Activated CD4-positive, CD25-positive, alpha-beta regulatory T cell treated with anti-CD3 and anti-CD28 coated beads, Interleukin-2, amount 50 U/mL, for 72 hours (primary cell): ENCODE measurements around the gene RAB35.

Source experiments
- DNase-seq: peaks from one replicate; pipeline ENCODE4 v3.0.0; 2021

RAB35 gene

DNA sequence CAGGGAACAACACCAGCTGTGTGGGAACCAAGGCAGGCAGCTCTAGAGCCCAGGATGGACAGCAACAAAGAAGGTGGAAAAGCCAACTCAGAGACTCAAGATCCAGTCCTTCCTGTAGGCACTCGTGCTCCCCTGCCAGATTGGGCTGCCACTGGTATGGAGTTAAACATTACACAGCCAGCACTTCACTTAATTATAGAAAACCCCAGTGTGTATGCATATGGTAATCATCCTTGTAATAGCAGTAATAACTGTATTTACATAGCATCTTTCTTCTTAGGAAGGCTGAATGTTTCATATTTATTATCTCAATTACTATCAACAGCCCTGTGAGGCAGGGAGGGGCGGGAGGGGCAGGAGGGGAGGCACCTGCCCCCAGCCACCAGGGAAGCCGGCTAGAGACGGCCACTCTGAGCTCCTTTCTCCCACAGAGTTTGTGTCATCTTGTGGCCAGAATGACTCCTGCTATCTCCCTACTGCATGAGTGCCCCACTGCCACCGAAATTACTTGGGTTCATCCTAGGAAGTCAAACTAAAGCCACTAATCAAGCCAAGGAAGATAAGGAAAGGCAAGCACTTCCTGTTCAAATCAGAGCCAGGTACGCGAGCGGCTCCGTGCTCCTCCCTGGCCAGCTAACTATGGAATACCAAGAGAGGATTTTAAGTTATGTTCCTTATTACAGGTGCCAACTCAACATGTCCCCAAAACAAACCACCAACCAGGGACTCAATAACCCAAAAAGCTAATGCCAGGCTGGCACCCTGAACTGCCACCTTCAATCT lies 15.7 kb upstream of the RAB35 start:
- DNase-seq = no peak

DNA sequence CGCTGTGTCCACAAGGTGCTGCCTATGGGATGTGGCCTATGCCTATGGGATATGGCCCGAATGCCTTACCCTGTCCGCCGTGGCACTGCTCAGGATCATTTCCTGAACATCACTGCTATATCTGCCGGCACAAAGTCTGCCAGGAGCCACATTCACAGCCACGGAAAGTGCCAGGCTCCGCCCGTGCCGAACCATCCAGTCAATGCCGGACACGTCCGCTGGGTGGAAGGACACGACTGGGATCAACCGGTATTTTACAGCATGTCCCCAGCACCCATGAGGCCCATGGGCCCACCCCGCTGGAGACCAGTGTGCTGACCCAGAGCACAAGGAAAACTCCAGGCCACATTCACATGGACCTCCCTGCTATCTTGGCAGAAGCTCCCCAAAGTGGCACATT lies 14.6 kb upstream of the RAB35 start:
- DNase-seq = no peak

DNA sequence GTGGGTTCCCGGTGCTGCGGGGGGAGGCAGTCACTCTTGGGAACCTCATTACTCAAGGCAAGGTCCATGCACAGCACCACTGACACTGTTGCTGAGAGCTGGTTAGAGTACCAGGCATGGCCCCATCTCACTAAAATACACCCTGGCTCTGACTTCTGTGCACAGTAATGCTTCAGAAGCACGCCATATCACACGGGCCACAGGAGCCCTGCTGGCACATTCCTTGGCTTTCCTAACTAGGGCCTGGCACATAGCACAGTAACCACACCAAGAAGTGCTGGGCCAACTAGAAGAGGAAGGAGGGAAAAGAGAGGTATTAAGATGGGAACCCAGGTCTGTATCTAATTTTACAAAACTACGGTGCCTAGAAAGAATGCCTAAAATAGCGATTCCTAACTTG lies 13.5 kb upstream of the RAB35 start:
- DNase-seq = no peak

DNA sequence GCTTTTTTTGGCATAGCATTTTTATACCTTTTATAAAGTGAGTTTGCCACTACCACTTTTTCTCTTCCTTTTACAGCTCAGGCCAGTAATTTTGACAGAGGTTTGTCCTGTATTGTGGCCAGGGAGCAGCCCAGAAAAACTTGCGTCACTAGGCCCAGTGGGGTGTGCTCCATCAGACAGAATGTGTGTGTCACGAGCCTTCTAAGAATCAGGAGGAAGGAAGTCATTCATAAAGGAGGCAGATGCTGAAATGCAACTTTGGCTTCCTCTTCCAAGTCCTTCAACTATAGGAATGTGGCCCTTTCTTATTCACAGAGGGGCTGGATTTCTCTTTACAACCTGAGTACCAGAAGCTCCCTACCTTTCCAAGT lies 10.1 kb upstream of the RAB35 start:
- DNase-seq = no peak

DNA sequence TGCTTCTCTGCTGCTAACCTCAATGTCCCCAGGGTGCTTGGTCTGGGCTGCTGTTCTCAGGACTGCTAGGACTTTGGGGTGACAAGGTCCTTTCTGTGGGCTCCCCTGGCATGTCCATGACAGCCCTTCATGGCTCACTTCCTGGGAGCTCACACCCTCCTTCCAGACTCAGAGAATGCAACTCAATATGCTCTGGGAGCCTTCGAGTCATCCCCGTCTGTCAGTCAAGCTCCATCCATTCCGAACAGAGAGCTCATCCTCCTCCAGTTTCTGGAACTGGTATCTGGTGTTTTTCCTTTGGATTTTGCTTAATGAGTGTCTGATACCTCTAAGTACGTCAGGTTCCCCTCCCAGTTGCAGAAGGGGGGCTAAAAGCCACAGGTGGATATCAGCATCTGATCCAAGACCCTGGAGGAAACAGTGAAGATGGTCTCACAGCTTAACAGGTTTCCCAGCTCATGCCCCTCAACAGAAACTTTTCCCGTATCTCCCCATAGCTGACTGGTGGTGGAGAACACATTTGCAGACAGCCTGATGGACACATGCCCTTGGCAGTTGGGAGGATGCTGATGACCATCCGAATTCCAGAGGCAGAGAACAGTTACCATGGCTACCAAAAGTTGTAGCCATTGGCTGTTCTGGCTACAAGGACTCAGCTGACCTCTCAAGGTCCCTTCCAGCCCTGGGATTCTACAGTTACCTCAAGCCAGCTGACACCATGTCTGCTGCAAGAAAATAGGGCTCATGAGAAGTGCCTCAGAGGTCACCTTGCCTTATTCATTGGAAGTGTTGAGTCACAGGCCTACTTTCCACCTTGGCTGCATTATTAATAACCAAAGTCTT lies 9.5 kb upstream of the RAB35 start:
- DNase-seq = no peak

DNA sequence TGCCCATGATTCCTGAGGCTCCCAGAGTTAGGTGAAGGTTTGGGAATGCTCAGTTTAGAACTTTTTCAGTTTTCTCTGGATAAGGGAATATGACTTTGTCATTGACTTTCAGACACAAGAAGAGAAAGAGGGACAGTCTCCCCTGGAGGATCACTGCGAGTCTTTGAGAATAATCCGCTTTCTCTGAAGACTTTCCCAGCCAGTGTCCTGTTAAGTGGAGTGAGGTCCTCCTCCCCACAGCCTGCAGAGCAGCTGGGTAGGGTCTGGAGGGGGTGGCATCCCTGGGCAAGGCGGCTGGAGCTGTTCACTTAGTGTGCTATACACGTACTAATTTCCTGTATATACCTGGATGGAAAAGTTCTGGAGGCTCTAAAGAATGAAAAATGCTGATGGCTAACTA lies 8.5 kb upstream of the RAB35 start:
- DNase-seq = no peak

DNA sequence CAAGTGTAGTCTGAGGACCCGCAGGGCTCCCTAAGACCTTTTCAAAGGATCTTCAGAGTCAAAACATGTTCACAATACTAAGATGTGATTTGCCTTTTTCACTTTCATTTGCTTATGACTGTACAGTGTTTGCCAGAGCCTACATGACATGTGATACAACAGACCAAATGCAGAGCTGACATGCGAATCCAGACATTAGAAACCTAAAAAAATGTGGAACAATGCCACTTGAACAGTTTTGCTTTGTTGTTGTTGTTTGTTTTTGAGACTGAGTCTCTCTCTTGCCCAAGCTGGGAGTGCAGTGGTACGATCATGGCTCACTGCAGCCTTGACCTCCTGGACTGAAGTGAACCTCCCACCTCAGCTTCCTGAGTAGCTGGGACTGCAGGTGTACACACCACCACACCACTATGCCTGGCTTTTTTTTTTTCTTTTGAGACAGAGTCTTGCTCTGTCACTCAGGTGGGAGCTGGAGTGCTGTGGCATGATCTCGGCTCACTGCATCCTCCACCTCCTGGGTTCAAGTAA lies 5.3 kb upstream of the RAB35 start:
- no peak for DNase-seq

DNA sequence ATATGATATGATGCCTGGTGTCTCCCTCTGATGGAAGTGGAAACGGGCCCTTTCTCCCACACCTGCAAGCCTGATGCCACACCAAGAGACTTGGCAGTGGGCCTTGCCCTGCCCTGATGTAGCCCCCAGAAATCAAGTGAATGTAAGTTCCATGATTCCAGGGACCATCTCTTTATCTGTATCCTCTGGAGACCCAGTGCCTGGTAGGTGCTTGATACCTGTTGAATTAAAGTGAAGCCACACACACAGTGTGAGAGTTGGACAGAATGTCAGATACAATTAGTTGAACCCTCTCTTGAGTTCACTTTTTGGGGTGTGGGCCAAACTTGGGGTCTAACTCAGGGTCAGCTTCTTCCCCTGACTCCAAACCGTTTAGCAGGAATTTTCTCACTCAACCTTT lies 4.8 kb upstream of the RAB35 start:
- no peak for DNase-seq

DNA sequence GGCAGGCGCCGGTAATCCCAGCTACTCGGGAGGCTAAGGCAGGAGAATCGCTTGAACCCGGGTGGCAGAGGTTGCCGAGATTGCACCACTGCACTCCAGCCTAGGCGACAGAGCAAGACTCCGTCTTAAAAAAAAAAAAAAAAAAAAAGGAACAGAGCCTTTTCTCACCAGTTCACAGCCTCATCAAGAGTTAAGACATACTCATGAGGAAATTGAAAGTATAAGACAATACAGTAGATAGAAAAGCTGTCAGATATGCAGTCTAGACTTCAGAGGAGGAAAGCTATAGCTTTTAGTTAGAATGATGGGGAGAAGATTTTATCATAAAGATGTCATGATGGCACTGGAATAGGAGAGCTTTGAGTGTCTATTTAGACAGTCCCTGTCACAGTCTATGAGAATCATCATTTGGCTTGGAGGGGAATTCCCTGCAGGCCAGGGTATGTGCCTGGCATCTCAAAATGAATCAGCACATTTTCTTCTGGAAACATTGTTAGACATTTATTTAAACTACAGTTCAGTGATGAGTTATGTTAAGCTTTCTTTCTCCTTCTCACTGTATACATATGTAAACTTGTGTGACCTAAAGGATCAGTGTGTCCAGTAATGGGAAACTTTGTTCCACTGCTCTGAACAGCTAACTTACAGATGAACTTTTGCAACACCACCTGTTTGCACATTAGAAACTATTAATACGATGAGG lies 2.9 kb upstream of the RAB35 start:
- no peak for DNase-seq

DNA sequence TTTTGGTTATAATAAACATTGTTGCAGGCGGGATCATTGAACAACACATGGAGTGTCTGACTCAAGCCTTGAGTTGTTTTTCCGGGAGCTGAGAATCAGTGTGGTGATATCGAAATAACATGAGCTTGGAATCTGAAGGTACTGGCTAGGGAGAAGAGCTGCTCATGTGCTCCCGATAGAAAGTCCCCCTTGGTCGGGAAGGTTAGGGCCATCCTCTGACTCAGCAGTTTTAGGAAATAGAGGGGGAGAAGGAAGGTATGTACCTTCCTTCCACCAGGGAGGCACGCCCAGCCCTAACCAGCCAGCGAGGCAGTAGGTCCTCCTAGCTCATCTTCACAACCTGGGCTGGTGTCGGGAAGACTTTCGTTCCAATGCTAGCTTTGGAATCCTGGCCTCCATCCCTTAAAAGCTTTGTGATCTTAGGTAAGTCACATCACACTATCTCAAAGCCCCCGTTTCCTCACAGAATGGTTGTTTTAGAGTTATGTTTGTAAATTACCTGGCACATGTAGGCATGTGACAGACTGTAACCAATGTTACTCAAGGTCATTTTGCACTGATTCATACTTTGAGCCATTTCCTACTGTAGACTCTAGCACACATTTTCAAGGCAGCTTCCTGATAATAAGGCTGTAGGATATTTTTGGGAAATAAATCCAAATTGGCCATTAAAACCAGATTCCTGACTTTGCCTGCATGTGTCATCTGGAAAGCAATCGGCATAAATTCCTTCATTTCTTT lies 1.9 kb upstream of the RAB35 start:
- no peak for DNase-seq

DNA sequence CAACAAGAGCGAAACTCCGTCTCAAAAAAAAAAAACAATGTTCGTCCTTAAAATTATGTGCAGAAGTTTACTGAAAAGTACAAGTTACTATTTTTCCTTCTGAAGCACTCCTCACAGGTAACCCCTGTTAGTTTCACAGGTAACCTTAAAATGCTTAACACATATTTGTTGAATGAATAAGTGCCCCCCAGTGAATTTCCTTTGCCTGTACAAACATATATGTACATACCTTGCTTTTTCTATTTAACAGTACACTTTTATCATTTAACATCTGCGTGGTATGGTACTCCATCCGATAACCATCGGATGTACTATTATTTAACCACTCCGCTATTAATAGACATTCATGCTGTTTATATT lies 1.4 kb upstream of the RAB35 start:
- DNase-seq = no peak

DNA sequence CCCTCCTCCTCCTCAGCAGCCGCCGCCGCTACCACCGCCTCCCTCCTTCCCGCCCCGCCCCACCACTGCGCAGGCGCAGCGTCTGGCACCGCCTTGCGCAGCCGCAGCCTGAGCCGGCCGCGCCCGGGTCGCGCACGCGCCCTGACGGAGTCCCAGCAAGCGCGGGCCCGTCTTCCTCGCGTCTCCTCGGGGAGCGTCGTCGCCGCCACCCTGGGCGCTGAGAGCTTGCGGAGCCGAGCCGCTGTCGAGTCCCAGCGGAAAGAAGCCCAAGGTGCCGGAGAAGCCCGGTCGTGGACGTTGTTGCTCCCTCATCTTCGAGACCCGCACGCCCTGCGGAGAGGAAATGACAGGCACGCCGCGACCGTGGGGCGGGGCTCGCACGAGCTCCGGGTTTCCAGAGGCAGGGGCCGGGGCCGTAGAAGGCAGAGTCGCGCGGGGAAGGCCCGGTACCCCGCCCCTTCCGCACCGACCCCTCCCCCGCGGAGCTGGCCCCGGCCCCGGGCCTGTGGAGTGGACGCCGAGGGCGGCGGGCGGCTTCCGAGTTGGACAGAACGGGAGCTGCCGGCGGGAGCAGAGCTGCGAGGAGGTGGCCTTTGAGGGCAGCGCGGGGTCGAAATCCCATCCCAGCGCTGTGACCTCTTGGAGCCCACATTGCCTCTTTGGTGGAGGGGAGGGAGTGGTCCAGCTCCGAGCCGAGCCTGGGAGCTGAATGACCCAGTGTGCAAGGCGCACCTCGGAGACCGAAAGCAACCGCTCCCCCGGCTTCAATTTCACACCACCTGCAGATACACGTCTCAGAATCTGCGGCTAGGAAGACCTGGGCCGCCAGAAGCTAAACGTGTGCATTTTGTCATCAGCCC lies 469 bp upstream of the RAB35 start:
- DNase-seq = peak; percentile 99

DNA sequence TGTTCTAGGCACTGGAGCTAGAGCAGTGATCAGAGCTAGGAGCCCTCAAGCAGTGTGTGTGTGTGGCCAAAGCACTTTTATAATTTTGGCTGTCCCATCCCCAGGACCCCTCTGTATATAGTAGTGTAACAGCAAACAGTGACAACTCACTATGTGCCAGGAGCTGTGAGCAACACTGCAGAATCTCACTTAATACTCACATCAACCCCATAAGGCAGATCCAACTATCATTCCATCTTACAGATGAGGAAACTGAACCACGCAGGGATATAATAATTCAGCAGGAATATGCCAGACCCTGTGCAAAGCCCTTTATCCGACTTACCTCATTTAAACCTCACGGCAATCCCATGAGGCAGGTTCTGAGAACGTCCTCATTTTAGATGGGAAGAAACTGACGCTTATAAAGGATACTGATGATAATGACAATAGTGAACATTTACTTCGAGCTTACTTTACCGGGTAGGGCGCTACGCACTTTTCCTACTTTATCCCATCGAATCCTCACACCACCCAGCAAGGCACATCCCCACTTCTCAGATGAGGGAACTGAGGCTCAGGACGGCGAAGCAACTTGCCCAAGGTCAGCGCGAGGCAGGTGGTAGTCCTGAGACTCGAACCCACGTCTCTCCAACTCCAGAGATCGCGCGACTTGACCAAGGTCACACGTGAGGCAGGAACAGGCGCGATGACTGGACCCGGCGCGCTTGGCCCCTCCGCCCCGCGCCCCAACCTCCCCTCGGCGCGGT lies 687 bp downstream of the RAB35 start:
- peak; percentile 54 for DNase-seq

DNA sequence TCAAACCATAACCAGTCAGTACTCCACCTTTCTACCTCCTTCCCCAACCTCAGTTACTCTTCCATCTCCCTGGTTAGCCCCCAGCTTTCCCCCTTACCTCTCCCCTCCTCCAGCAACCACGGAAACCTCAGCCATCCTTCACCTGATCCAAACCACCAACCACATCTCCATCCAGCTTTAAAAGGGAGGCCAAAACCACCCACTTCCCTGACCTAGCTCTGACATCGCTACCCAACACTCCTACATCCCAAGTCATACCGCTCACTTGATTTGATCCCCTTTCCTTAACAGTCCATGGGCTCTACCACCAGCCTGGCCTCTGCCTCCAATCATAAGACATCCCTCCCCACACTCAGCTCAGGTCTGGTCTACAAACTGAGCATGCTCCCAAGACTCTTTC lies 1.5 kb downstream of the RAB35 start:
- no peak for DNase-seq

DNA sequence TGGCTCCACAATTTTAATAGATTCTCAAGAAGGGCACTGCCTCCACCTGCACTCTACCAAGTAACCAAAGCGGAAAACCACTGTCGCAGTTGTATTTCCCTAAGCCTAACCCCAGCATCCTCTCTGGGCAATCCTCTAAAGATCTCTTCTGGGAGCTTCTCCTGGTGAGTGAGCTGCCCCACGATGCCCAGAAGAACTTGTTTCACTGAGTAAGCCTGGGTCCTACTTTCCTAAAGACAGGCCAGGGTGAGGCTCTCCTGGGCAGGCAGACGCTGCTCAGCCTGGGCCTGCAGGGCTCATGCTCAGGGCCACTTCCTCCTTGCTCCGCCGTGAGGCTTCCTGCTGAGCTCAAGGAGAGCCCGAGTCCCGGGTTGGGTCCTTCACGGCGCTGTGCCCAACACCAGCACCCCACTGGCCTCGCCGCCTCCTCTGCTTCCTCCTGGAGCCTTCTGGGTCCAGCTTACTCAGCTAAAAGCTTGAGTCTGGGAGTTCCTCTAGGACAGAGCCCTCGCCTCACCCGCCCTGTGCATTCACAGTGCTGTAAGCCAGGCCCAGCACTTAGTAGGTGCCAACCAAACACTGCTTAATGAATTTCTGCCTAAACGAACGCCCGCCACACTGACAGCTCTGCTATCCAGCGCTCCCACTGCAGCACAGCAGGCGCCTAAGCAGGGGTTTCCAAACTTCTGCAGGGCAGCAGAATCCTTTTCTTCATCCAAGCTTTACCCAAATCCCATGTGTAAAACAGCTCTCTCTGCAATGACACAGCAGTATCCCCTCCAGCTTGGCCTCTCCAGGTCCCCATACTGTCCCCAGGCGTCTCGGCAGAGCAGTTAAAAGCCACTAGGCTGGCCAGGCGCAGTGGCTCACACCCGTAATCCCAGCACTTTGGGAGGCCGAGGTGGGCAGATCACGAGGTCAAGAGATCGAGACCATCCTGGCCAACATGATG lies 5.7 kb downstream of the RAB35 start:
- peak; percentile 53 for DNase-seq

DNA sequence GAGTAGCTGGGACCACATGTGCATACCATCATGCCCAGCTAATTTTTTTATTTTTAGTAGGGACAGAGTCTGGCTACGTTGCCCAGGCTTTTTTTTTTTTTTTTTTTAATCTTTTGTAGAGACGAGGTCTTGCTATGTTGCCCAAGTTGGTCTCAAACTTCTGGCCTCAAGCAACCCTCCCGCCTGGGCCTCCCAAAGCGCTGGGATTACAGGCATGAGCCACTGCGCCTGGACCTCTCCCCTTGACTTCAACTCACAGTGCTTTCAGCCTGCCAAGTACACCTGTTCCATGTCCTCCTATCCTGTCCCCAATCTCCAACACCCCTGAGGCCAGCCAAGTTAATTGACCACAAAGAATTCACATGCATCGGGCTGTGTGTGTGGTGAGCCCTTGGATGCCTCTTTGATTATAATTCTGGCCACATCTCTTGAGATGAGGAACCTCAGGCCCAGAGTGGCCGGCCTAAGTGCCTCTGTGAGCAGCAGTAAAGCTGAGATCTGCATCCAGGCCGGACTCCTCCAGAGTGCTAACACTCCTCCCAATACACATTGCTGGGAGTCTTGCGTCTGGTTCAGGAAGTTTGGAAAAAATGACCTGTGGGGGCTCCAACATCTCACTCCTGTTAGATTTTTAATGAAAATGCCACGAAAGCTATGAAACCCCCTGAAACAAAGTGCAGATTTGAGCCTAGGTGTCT lies 6.8 kb downstream of the RAB35 start:
- DNase-seq = no peak

DNA sequence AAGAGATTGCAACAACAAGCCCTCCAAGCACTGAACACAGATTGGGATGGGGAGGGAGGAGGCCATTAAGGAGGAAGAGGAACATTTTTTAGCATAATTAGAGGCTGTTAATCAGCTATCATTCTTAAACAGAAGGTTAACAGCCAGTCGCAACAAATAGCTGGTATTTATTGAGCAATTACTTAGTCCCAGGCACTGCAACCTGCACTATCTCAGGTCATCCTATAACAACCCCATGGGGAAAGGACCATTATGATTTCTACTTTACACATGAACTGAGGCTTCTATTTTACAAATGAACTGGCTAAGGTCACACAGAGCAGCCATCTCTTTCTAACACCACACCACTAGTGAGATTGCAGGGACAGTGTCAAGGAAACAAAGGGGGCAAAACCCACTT lies 10.4 kb downstream of the RAB35 start:
- no peak for DNase-seq

DNA sequence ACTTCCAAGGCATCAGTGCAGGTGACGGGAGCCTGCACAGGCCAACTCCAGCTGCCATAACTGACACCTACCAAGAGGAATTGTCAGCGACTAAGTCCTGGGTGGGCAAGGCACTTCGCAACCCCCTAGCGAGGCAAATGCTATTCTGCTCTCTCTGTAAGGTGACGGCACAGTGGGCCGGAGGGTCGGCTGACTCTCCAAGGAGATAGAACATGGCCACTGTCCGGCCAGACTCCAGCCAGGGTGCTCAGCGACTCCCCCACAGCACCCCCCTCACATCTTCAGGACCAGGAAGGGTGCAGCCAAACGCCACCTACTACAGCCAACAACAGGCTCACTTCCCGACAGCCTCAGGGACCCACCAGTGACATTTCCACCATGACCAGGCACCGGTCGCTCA lies 13.2 kb downstream of the RAB35 start:
- DNase-seq = no peak

DNA sequence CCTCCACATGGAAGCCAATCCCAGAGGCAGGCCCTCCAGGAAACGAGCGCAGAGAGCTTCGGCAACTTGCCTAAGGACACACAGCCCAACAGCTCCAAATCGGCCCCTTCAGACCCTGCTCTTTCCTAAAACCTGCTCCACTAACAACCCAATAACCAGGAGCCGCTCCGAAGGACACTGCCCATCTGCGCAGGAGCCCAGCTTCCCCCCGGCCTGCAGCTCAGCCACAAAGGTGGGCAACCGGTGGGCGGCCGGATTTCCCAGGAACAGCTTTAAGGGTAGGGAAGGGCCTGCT lies 13.6 kb downstream of the RAB35 start:
- DNase-seq = no peak
